ENCODE data around the gene C2orf72. TPM values are rescaled to one million over a fixed set of nuclear protein-coding genes. Genes with fewer than 3 reads are reported as not detected.

The C2orf72 gene
- total and polyA plus RNA-seq, 7 donors = 0.36 to 20.4 (median 18.5) TPM; not detected in 2

- Histone ChIP-seq H3K27ac (no peak overlapping the region), H3K36me3 (no peaks in the 10 kb centered on the region), H3K4me3 (no peak overlapping the region), H3K27me3 (peaks cover 0 to 2% (median 0%) of the 10 kb centered on the region in 3 donors), H3K4me1 (no peaks in the 10 kb centered on the region), H3K9me3 (no peaks in the 10 kb centered on the region)
- TF ChIP-seq POLR2A (IDR thresholded peaks at IDR 0.05) = no peak
- TF ChIP-seq POLR2AphosphoS5 (IDR thresholded peaks at IDR 0.05) = no peak
- TF ChIP-seq EP300 (IDR thresholded peaks at IDR 0.05) = no peak
- no peak for TF ChIP-seq CTCF (IDR thresholded peaks at IDR 0.05)
- DNase-seq = no peak
- intact Hi-C loops (cut with DNase I) = no loop called here
- WGBS, 2 donors = 90 to 94% methylated on average over 5 of the region's 5 CpGs
These were observed 9.6 kb downstream of the C2orf72 start for GRCh38 chr2:231046916-231047273.

- H3K27me3 ChIP-seq = no peaks in the 10 kb centered on the region
- DNase-seq = no peak
- H3K36me3 ChIP-seq = no peaks in the 10 kb centered on the region
- 38 to 69% methylated on average over 8 of the region's 8 CpGs for WGBS, 2 donors
- no peak overlapping the region for H3K27ac ChIP-seq
- intact Hi-C loops (cut with DNase I) = no loop called here
- H3K9me3 ChIP-seq = no peaks in the 10 kb centered on the region
- no peak for TF ChIP-seq POLR2A (IDR thresholded peaks at IDR 0.05)
- no peak for TF ChIP-seq CTCF (IDR thresholded peaks at IDR 0.05)
- no peak for TF ChIP-seq EP300 (IDR thresholded peaks at IDR 0.05)
- no peak for TF ChIP-seq POLR2AphosphoS5 (IDR thresholded peaks at IDR 0.05)
- peaks cover 0 to 4% (median 3%) of the 10 kb centered on the region in 4 donors for H3K4me1 ChIP-seq
- no peak overlapping the region for H3K4me3 ChIP-seq
These were observed 10.1 kb downstream of the C2orf72 start for GRCh38 chr2:231047274-231047922.

- Histone ChIP-seq H3K4me3 (no peak overlapping the region), H3K9me3 (no peaks in the 10 kb centered on the region), H3K4me1 (peaks cover 0 to 9% (median 6%) of the 10 kb centered on the region in 4 donors), H3K27ac (peak overlapping the region in 1 of 4 donors; percentile 24), H3K36me3 (no peaks in the 10 kb centered on the region), H3K27me3 (no peaks in the 10 kb centered on the region)
- TF ChIP-seq POLR2A (IDR thresholded peaks at IDR 0.05) = no peak
- no peak for TF ChIP-seq POLR2AphosphoS5 (IDR thresholded peaks at IDR 0.05)
- TF ChIP-seq EP300 (IDR thresholded peaks at IDR 0.05) = no peak
- no peak for TF ChIP-seq CTCF (IDR thresholded peaks at IDR 0.05)
- no peak for DNase-seq
- intact Hi-C loops (cut with DNase I) = no loop called here
- WGBS, 2 donors = 66 to 82% methylated on average over 10 of the region's 10 CpGs
These were observed 10.9 kb downstream of the C2orf72 start for GRCh38 chr2:231047923-231048915.

DNA sequence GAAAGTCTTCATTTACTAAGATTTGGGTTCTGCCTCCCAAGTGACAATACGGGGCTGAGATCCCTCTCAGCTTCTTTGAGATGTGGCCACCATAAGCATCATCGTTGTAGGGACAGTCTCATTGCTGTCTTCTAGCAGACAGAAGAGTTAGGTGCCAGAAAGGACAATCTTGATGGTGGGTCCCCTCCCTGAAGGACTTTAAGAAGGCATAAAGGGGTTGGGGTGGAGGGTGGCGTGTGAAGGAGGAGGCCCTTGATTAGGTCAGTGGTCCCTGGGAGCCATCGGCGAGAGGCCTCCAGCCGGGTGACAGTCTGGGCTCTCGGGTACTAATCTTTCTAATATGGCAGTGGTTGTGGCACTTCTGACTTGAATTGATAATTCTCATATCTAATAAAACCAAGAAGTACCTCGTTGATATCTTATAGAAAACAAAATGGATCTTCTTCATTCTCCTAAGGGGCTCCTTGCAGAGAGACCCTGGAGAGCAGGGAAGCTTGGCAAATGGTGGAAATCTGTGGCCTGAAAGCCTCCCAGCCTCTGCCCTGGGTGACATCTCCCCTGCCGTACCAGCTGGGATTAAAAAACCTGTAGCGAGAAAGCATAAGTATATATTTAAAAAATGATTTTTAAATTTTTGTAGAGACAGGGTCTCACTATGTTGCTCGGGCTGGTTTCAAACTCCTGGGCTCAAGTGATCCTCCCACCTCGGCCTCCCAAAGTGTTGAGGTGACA, 12.1 kb downstream of the C2orf72 start:
- Histone ChIP-seq H3K4me1 (peaks cover 0 to 13% (median 7%) of the 10 kb centered on the region in 4 donors), H3K27me3 (no peaks in the 10 kb centered on the region), H3K36me3 (no peaks in the 10 kb centered on the region), H3K4me3 (no peak overlapping the region), H3K9me3 (no peaks in the 10 kb centered on the region), H3K27ac (no peak overlapping the region)
- TF ChIP-seq POLR2A (IDR thresholded peaks at IDR 0.05) = no peak
- TF ChIP-seq POLR2AphosphoS5 (IDR thresholded peaks at IDR 0.05) = no peak
- no peak for TF ChIP-seq EP300 (IDR thresholded peaks at IDR 0.05)
- no peak for TF ChIP-seq CTCF (IDR thresholded peaks at IDR 0.05)
- intact Hi-C loops (cut with DNase I) = no loop called here
- WGBS, 2 donors = 71 to 86% methylated on average over 12 of the region's 12 CpGs
- DNase-seq = no peak

Data from sigmoid colon (tissue), 7 donors.